IMR-90 (cell line): ENCODE data around the gene INPP5A. TPM values are rescaled to one million over a fixed set of nuclear protein-coding genes. Genes with fewer than 3 reads are reported as not detected.

ENCODE experiments used
- ATAC-seq: fragments of 200-7000 bp; cut with Tn5 transposase; 2 replicates; pipeline ENCODE4 v1.9.1; 2020; ENCODE audit warnings: low read depth, mild to moderate bottlenecking, moderate library complexity
- BruUV-seq: library from RNA; stranded (reverse); fragments of 400-500 nt; replicated peaks from 2 replicates; lab custom pipeline; 2021; lab: Mats Ljungman, UMichigan
- CTCF ChIA-PET: fragments of 300-600 bp; formaldehyde crosslinking; extraction: SDS; loops from one replicate; lab custom pipeline; 2021; ENCODE audit warnings: antibody characterized with exemption; lab: Yijun Ruan, JAX
- POLR2A ChIA-PET: fragments of 300-600 bp; sonication (Branson Sonifier 250); formaldehyde crosslinking; loops from one replicate; lab custom pipeline; 2022; ENCODE audit warnings: antibody characterized with exemption; ENCODE audit not compliant: unreplicated experiment; lab: Charles Lee
- DNase-seq: peaks from one replicate; pipeline ENCODE4 v3.0.0; 2013
- H2AFZ ChIP-seq: replicated peaks from 2 replicates; pipeline ENCODE3; 2013; ENCODE audit warnings: low read length, mild to moderate bottlenecking; ENCODE audit not compliant: poor library complexity
- H2AK5ac ChIP-seq: 2 replicates; pipeline ENCODE4 v1.6.1; 2013; ENCODE audit warnings: low read depth, low read length, inconsistent platforms
- H2AK9ac ChIP-seq: replicated peaks from 2 replicates; pipeline ENCODE3; 2013; ENCODE audit warnings: mild to moderate bottlenecking, low read depth, low read length, moderate library complexity; ENCODE audit not compliant: poor library complexity
- H2BK120ac ChIP-seq: 2 replicates; pipeline ENCODE4 v1.6.1; 2013; ENCODE audit warnings: low read depth, low read length, inconsistent platforms
- H2BK15ac ChIP-seq: 3 replicates; pipeline ENCODE4 v1.6.1; 2013; ENCODE audit warnings: low read depth, low read length, inconsistent platforms
- H2BK20ac ChIP-seq: 2 replicates; pipeline ENCODE4 v1.6.1; 2013; ENCODE audit warnings: low read depth, mild to moderate bottlenecking, inconsistent platforms, low read length, moderate library complexity
- H2BK5ac ChIP-seq: 2 replicates; pipeline ENCODE4 v1.6.1; 2013; ENCODE audit warnings: mild to moderate bottlenecking, low read depth, low read length, inconsistent platforms; ENCODE audit not compliant: poor library complexity, severe bottlenecking
- H3K14ac ChIP-seq: replicated peaks from 2 replicates; pipeline ENCODE4 v1.6.1; 2013; ENCODE audit warnings: low read depth, low read length, inconsistent platforms
- H3K18ac ChIP-seq: 2 replicates; pipeline ENCODE4 v1.6.1; 2013; ENCODE audit warnings: low read depth, low read length, control low read depth
- H3K23ac ChIP-seq: 2 replicates; pipeline ENCODE4 v1.6.1; 2013; ENCODE audit warnings: low read depth, low read length, inconsistent platforms
- H3K27ac ChIP-seq: 2 replicates; pipeline ENCODE4 v1.5.1; 2013; ENCODE audit warnings: mild to moderate bottlenecking, control low read depth, low read length; ENCODE audit not compliant: insufficient read depth
- H3K27me3 ChIP-seq: 2 replicates; pipeline ENCODE4 v1.6.1; 2013; ENCODE audit warnings: low read length; ENCODE audit not compliant: control insufficient read depth, insufficient read depth
- H3K36me3 ChIP-seq: 2 replicates; pipeline ENCODE4 v1.6.1; 2013; ENCODE audit warnings: low read length, mixed read lengths; ENCODE audit not compliant: control insufficient read depth, insufficient read depth
- H3K4ac ChIP-seq: 2 replicates; pipeline ENCODE4 v1.6.1; 2013; ENCODE audit warnings: low read depth, low read length, inconsistent platforms
- H3K4me1 ChIP-seq: 2 replicates; pipeline ENCODE4 v1.6.1; 2013; ENCODE audit warnings: low read length, mixed read lengths; ENCODE audit not compliant: control insufficient read depth, insufficient read depth
- H3K4me2 ChIP-seq: 2 replicates; pipeline ENCODE4 v1.6.1; 2013; ENCODE audit warnings: low read depth, mild to moderate bottlenecking, control low read depth, low read length, moderate library complexity
- H3K4me3 ChIP-seq: 2 replicates; pipeline ENCODE4 v1.5.1; 2013; ENCODE audit warnings: low read depth, mild to moderate bottlenecking, control low read depth, low read length, moderate library complexity; ENCODE audit not compliant: insufficient read depth
- H3K56ac ChIP-seq: 2 replicates; pipeline ENCODE4 v1.6.1; 2013; ENCODE audit warnings: low read length, inconsistent platforms; ENCODE audit not compliant: insufficient read depth; ENCODE audit errors: extremely low read depth
- H3K79me1 ChIP-seq, 2 experiments: 2 replicates each; pipeline ENCODE4 v1.6.1; 2013; ENCODE audit warnings: low read length in 2 of 2, inconsistent platforms in 1 of 2, low read depth in 1 of 2
- H3K9ac ChIP-seq: 2 replicates; pipeline ENCODE4 v1.6.1; 2013; ENCODE audit warnings: low read depth, low read length, control low read depth
- H3K9me1 ChIP-seq: 2 replicates; pipeline ENCODE4 v1.6.1; 2013; ENCODE audit warnings: low read length, inconsistent platforms; ENCODE audit not compliant: insufficient read depth
- H3K9me3 ChIP-seq: 2 replicates; pipeline ENCODE4 v1.6.1; 2013; ENCODE audit warnings: low read length; ENCODE audit not compliant: control insufficient read depth, insufficient read depth
- H4K20me1 ChIP-seq: 2 replicates; pipeline ENCODE4 v1.6.1; 2013; ENCODE audit warnings: low read length, inconsistent platforms; ENCODE audit not compliant: insufficient read depth
- H4K5ac ChIP-seq: 2 replicates; pipeline ENCODE4 v1.6.1; 2013; ENCODE audit warnings: mild to moderate bottlenecking, low read depth, low read length, control low read depth
- H4K8ac ChIP-seq, 2 experiments: 2 replicates each; pipeline ENCODE4 v1.6.1; 2013; ENCODE audit warnings: low read depth in 2 of 2, low read length in 2 of 2, control low read depth in 1 of 2, inconsistent platforms in 1 of 2
- H4K91ac ChIP-seq: 2 replicates; pipeline ENCODE4 v1.6.1; 2013; ENCODE audit warnings: low read depth, low read length, inconsistent platforms; ENCODE audit not compliant: insufficient read depth
- CHD1 ChIP-seq: IDR thresholded peaks from 2 replicates; pipeline ENCODE4 v1.6.1; 2012; ENCODE audit warnings: low read depth, low read length, improper control_type of control experiment
- MAZ ChIP-seq: IDR thresholded peaks from 2 replicates; pipeline ENCODE4 v1.6.1; 2012; ENCODE audit warnings: low read depth, mild to moderate bottlenecking, low read length, improper control_type of control experiment, moderate library complexity, borderline replicate concordance
- RCOR1 ChIP-seq: IDR thresholded peaks from 2 replicates; pipeline ENCODE4 v1.6.1; 2012; ENCODE audit warnings: mild to moderate bottlenecking, low read length, improper control_type of control experiment; ENCODE audit not compliant: insufficient replicate concordance
- SMC3 ChIP-seq: fragments of 150-350 bp; IDR thresholded peaks from 2 replicates; pipeline ENCODE4 v1.6.1; 2016; ENCODE audit warnings: low read depth, mild to moderate bottlenecking, antibody characterized with exemption, low read length, moderate library complexity
- WGBS, 2 experiments: methylation state at CpG; one replicate each; pipeline versions ENCODE4 v1.1.5 to v1.1.7; 2013; ENCODE audit warnings: missing lambda C conversion rate in 2 of 2; ENCODE audit not compliant: insufficient read length in 1 of 2; ENCODE audit errors: extremely low coverage in 2 of 2; 5-methylcytosine and 5-hydroxymethylcytosine counted together
- dilution Hi-C: fragments of 300-500 bp; cut with HindIII; formaldehyde crosslinking; loops from one replicate; pipeline ENCODE4 v1.14.3; 2018; ENCODE audit warnings: low sequenced_read_pairs; ENCODE audit not compliant: unreplicated experiment
- in situ Hi-C: fragments of 300-500 bp; cut with MboI; formaldehyde crosslinking; loops from 3 replicates; pipeline ENCODE4 v1.14.3; 2019; ENCODE audit warnings: low sequenced_read_pairs, inconsistent platforms, mixed read lengths
- intact Hi-C: fragments of 100-400 bp; cut with micrococcal nuclease; formaldehyde crosslinking; loops from 2 replicates; pipeline ENCODE4 v1.10.0; 2022
- polyA plus RNA-seq, 3 experiments: library from polyadenylated mRNA; depleted of rRNA; stranded (reverse); fragments of >200 nt; gene quantifications; 2 replicates each; pipeline ENCODE4 v1.2.3, GENCODE V29; 2012; ENCODE audit warnings: low replicate concordance in 1 of 3
- total RNA-seq: library from RNA; depleted of rRNA; stranded (reverse); fragments of >200 nt; gene quantifications from 2 replicates; pipeline ENCODE4 v1.2.3, GENCODE V29; 2012
- TF ChIP-seq, protein P1 (sequence below): conservative IDR thresholded peaks from 2 replicates; pipeline ENCODE4 v1.5.1; 2012; ENCODE audit warnings: mild to moderate bottlenecking, low read depth, low read length, improper control_type of control experiment
- TF ChIP-seq, protein P2 (sequence below): fragments of 150-350 bp; IDR thresholded peaks from 2 replicates; pipeline ENCODE4 v1.6.1; 2016; ENCODE audit warnings: low read depth, mild to moderate bottlenecking, low read length, moderate library complexity, borderline replicate concordance

The INPP5A gene
- total and polyA plus RNA-seq, 2 of the 4 experiments (the other 2 are of a cell fraction): 21.4 to 36.7 TPM

DNA sequence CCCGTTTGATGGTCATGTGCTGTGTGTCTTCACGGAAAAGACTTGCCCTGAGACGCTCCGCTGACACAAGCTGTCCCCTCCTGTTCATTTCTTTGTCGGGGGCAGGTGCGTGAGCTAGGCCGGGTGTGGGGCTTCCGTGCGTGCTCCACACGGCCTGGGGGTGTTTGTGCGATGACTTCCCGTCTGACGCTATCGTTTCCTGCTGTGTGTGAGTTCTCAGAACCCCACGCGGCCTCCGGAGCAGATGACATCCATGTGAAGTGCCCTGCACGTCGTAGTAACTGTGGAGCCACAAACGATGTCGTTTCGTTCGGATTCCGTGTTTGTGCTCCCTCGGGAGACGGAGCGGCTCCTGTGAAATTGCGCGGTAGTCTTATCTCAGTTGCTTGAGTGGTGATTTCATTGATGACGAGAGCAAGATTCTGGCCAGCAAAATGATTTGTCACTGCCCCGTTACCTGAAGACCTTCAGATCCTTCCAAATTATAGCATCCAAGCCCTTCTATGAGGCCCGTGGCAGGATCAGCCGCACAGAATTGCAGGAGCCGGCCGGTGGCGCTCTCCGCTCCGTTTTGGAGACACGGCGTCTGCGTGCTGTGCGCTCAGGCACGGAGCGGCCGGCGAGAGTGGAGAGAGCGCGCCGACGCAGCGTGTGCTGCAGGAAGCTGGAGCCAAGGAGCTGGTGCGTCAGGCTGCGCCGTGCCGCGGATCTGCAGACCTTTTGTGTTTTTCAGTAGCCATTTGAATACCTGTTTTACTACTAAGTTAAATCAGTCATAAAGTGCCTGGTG is 153.4 kb downstream of the INPP5A start:
- no peak overlapping the region for H4K5ac ChIP-seq
- TF ChIP-seq RCOR1: no peak
- no peak for TF ChIP-seq CHD1
- TF ChIP-seq MAZ: no peak
- TF ChIP-seq, protein P1, sequence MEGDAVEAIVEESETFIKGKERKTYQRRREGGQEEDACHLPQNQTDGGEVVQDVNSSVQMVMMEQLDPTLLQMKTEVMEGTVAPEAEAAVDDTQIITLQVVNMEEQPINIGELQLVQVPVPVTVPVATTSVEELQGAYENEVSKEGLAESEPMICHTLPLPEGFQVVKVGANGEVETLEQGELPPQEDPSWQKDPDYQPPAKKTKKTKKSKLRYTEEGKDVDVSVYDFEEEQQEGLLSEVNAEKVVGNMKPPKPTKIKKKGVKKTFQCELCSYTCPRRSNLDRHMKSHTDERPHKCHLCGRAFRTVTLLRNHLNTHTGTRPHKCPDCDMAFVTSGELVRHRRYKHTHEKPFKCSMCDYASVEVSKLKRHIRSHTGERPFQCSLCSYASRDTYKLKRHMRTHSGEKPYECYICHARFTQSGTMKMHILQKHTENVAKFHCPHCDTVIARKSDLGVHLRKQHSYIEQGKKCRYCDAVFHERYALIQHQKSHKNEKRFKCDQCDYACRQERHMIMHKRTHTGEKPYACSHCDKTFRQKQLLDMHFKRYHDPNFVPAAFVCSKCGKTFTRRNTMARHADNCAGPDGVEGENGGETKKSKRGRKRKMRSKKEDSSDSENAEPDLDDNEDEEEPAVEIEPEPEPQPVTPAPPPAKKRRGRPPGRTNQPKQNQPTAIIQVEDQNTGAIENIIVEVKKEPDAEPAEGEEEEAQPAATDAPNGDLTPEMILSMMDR: no peak
- no peak for TF ChIP-seq SMC3
- TF ChIP-seq, protein P2, sequence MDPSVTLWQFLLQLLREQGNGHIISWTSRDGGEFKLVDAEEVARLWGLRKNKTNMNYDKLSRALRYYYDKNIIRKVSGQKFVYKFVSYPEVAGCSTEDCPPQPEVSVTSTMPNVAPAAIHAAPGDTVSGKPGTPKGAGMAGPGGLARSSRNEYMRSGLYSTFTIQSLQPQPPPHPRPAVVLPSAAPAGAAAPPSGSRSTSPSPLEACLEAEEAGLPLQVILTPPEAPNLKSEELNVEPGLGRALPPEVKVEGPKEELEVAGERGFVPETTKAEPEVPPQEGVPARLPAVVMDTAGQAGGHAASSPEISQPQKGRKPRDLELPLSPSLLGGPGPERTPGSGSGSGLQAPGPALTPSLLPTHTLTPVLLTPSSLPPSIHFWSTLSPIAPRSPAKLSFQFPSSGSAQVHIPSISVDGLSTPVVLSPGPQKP: no peak
- ATAC-seq (no peak), DNase-seq (no peak)
- 94% methylated on average over 13 of the region's 56 CpGs; no CpG with 5 or more reads in 1 of the 2 experiments for WGBS, 2 experiments
- H3K27ac ChIP-seq: no peak overlapping the region
- POLR2A ChIA-PET: no interaction called here
- H4K20me1 ChIP-seq: peaks cover 6% of the 10 kb centered on the region; the same call in 1 of the 2 replicates
- dilution Hi-C loops: no loop called here
- no peak overlapping the region for H4K8ac ChIP-seq
- no peak overlapping the region for H2BK20ac ChIP-seq
- no peak overlapping the region for H3K4me3 ChIP-seq
- H3K56ac ChIP-seq: no peak overlapping the region
- in situ Hi-C loops: no loop called here
- no peaks in the 10 kb centered on the region for H3K9me3 ChIP-seq
- H3K79me1 ChIP-seq: peaks cover 11 to 25% of the 10 kb centered on the region in 2 experiments
- H3K9me1 ChIP-seq: peaks cover 8% of the 10 kb centered on the region
- no peak overlapping the region for H3K18ac ChIP-seq
- intact Hi-C loops: no loop called here
- H2BK15ac ChIP-seq: no peak overlapping the region
- no peak overlapping the region for H2BK120ac ChIP-seq
- H3K4ac ChIP-seq: no peak overlapping the region
- no peak overlapping the region for H3K23ac ChIP-seq
- H3K36me3 ChIP-seq: peaks cover 6% of the 10 kb centered on the region
- no TSS peak for BruUV-seq
- no peaks in the 10 kb centered on the region for H3K4me1 ChIP-seq
- CTCF ChIA-PET: no interaction called here
- H3K27me3 ChIP-seq: no peaks in the 10 kb centered on the region
- H3K4me2 ChIP-seq: no peak overlapping the region
- H2BK5ac ChIP-seq: no peak overlapping the region
- H3K9ac ChIP-seq: no peak overlapping the region
- no peak overlapping the region for H4K91ac ChIP-seq
- no peak overlapping the region for H2AFZ ChIP-seq
- H2AK9ac ChIP-seq: no peak overlapping the region
- no peak overlapping the region for H2AK5ac ChIP-seq
- no peak overlapping the region for H3K14ac ChIP-seq
